ENCODE results near the gene COG5. TPM values are rescaled to one million over a fixed set of nuclear protein-coding genes. Genes with fewer than 3 reads are reported as not detected.
"Not testable (repeated sequence)": the region's sequence is repeated elsewhere in the genome, so short reads cannot be mapped to it uniquely, and the experiment has no call there.

COG5 gene
- total RNA-seq, 2 donors from 2014 or later: 39.7 to 45.8 TPM

GRCh38 chr7:107581387-107582013 lies 17.8 kb upstream of the COG5 start:
- intact Hi-C loops (cut with DNase I, micrococcal nuclease): no loop called here
- ATAC-seq (no peak), DNase-seq (no peak)

- peak; percentile 65 for ATAC-seq
- intact Hi-C loops (cut with DNase I, micrococcal nuclease): no loop called here
- DNase-seq: no peak
Measured at GRCh38 chr7:107580716-107581383, 17.1 kb upstream of the COG5 start.

GRCh38 chr7:107579885-107580715 lies 16.4 kb upstream of the COG5 start, which contains the start of gene BCAP29:
BCAP29 (plus strand) TSS chr7:107580246; CDS start chr7:107580773, 527 bp downstream.
- DNase-seq: peak; percentile 74 to 85
- intact Hi-C loops (cut with DNase I, micrococcal nuclease): no loop called here
- peak; percentile 91 for ATAC-seq

- ATAC-seq (peak; percentile 2), DNase-seq (no peak)
- intact Hi-C loops (cut with DNase I, micrococcal nuclease): no loop called here
Measured at GRCh38 chr7:107579554-107579884, 15.8 kb upstream of the COG5 start.

GRCh38 chr7:107573537-107573936 lies 9.8 kb upstream of the COG5 start:
- intact Hi-C loops (cut with DNase I, micrococcal nuclease): no loop called here
- ATAC-seq: no peak

GRCh38 chr7:107570298-107570697 lies 6.6 kb upstream of the COG5 start:
- intact Hi-C loops (cut with DNase I, micrococcal nuclease): no loop called here
- no peak for DNase-seq
- no peak for ATAC-seq

More at GRCh38 chr7:107573537-107573936, 9.8 kb upstream of the COG5 start:
- no peak for DNase-seq

- intact Hi-C loops (cut with DNase I, micrococcal nuclease): no loop called here
- ATAC-seq (no peak), DNase-seq (no peak)
Measured at GRCh38 chr7:107564553-107565298, 1.0 kb upstream of the COG5 start.

GRCh38 chr7:107563081-107563774 lies 492 bp downstream of the COG5 start:
- intact Hi-C loops (cut with DNase I, micrococcal nuclease): no loop called here
- ATAC-seq (peak; percentile 59), DNase-seq (no peak)

- no peak for DNase-seq
- intact Hi-C loops (cut with DNase I, micrococcal nuclease): no loop called here
- ATAC-seq: no peak
Measured at GRCh38 chr7:107560898-107561516, 2.7 kb downstream of the COG5 start.

- ATAC-seq (no peak), DNase-seq (no peak)
- intact Hi-C loops (cut with DNase I, micrococcal nuclease): no loop called here
Measured at GRCh38 chr7:107559864-107560263, 3.9 kb downstream of the COG5 start.

- intact Hi-C loops (cut with DNase I, micrococcal nuclease): no loop called here
- no peak for DNase-seq
- no peak for ATAC-seq
Measured at GRCh38 chr7:107555893-107556292, 7.8 kb downstream of the COG5 start.

GRCh38 chr7:107551936-107552335 lies 11.8 kb downstream of the COG5 start:
- no peak for ATAC-seq
- intact Hi-C loops (cut with DNase I, micrococcal nuclease): no loop called here

GRCh38 chr7:107544848-107545591 lies 18.7 kb downstream of the COG5 start:
- ATAC-seq (no peak), DNase-seq (no peak)
- intact Hi-C loops (cut with DNase I, micrococcal nuclease): no loop called here

More at GRCh38 chr7:107551936-107552335, 11.8 kb downstream of the COG5 start:
- no peak for DNase-seq

GRCh38 chr7:107543338-107543993 lies 20.3 kb downstream of the COG5 start:
- no peak for DNase-seq
- intact Hi-C loops (cut with DNase I, micrococcal nuclease): no loop called here
- ATAC-seq: no peak

- peak; percentile 100 for ATAC-seq
- peak; percentile 40 to 43 for DNase-seq
- intact Hi-C loops (cut with DNase I, micrococcal nuclease): no loop called here
Measured at GRCh38 chr7:107538001-107538400, 25.7 kb downstream of the COG5 start.

GRCh38 chr7:107537228-107537627 lies 26.5 kb downstream of the COG5 start:
- DNase-seq; intact Hi-C loops (cut with DNase I, micrococcal nuclease); ATAC-seq: not testable (repeated sequence)

- ATAC-seq: no peak
- DNase-seq: no peak
- intact Hi-C loops (cut with DNase I, micrococcal nuclease): no loop called here
Measured at GRCh38 chr7:107534139-107534538, 29.6 kb downstream of the COG5 start.
